BLaER1 (cell line): ENCODE results near the gene RABGGTB.
"Not testable (repeated sequence)": the region's sequence is repeated elsewhere in the genome, so short reads cannot be mapped to it uniquely, and the experiment has no call there.

ENCODE experiments used
- H3K27ac ChIP-seq: shearing (Covaris generic); formaldehyde crosslinking; 2 replicates; pipeline ENCODE4 v1.8.1; 2022
- H3K27me3 ChIP-seq: shearing (Covaris generic); formaldehyde crosslinking; 2 replicates; pipeline ENCODE4 v1.8.1; 2022
- H3K36me3 ChIP-seq: shearing (Covaris generic); formaldehyde crosslinking; 2 replicates; pipeline ENCODE4 v1.8.1; 2022
- H3K4me1 ChIP-seq: shearing (Covaris generic); formaldehyde crosslinking; 2 replicates; pipeline ENCODE4 v1.8.1; 2022
- H3K4me2 ChIP-seq: shearing (Covaris generic); formaldehyde crosslinking; 2 replicates; pipeline ENCODE4 v1.8.1; 2022
- H3K4me3 ChIP-seq: shearing (Covaris generic); formaldehyde crosslinking; 2 replicates; pipeline ENCODE4 v1.8.1; 2022
- H3K9ac ChIP-seq: shearing (Covaris generic); formaldehyde crosslinking; 2 replicates; pipeline ENCODE4 v1.8.1; 2022
- H3K9me3 ChIP-seq: shearing (Covaris generic); formaldehyde crosslinking; 2 replicates; pipeline ENCODE4 v1.8.1; 2022
- H4K20me1 ChIP-seq: shearing (Covaris generic); formaldehyde crosslinking; 2 replicates; pipeline ENCODE4 v1.8.1; 2022
- Cebpa-rat ChIP-seq: shearing (Covaris generic); IDR thresholded peaks from 2 replicates; pipeline ENCODE4 v1.8.1; 2022

The RABGGTB gene

DNA sequence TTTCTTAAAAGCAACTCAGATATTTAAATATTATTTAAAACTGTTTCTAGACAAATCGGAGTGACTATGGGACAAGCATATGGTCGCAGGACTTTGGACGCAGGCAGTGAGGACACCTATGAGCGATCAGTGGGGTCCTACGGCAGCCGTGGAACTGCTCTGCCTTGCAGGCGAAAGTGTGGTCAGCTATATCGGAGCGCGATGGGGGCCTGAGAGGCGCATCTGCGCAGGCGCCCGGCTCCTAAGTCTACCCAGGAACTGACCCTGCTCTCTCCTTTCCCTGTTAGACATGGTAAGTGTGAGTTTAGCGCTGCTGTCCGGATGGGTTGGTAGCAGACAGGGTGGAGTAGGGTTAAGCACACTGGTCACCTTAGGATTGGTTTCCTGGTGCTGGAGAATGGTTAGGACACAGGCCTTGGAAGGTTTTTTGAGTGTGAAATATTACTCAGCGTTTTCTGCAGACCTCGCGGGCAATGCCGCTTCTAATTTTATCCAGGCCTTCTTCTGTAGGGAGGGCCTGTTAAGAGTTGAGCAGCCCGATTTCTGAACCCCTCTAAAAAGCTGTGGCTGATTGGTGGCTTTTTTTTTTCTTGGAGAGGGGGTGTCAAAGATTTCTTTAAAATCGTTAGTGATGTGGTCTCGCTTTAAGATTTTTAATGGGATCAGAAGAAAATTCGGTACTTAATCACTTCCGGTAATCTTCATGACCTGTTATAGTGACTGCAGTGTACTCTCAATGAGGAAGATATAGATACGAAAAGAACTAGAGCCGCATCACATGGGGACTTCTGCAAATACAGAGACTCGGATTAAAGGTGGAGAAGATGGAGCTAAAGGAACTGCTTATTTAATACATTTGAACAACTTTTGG lies at the start of gene RABGGTB:
Gene RABGGTB (plus strand): TSS at position 274 of the 871 bp plus-strand sequence. CDS start 16 bp downstream, at position 290.
- peak within 1 kb of the TSS; percentile 89 for H3K27ac ChIP-seq
- peaks cover 47% of the 10 kb centered on the region for H3K4me1 ChIP-seq
- H4K20me1 ChIP-seq = peaks cover 49% of the 10 kb centered on the region
- H3K36me3 ChIP-seq = peaks cover 30% of the 10 kb centered on the region
- H3K9ac ChIP-seq = peak within 1 kb of the TSS; percentile 90
- TF ChIP-seq Cebpa-rat = no peak
- no peaks in the 10 kb centered on the region for H3K9me3 ChIP-seq
- H3K4me3 ChIP-seq = peak within 1 kb of the TSS; percentile 76
- peak within 1 kb of the TSS; percentile 97 for H3K4me2 ChIP-seq
- no peaks in the 10 kb centered on the region for H3K27me3 ChIP-seq

DNA sequence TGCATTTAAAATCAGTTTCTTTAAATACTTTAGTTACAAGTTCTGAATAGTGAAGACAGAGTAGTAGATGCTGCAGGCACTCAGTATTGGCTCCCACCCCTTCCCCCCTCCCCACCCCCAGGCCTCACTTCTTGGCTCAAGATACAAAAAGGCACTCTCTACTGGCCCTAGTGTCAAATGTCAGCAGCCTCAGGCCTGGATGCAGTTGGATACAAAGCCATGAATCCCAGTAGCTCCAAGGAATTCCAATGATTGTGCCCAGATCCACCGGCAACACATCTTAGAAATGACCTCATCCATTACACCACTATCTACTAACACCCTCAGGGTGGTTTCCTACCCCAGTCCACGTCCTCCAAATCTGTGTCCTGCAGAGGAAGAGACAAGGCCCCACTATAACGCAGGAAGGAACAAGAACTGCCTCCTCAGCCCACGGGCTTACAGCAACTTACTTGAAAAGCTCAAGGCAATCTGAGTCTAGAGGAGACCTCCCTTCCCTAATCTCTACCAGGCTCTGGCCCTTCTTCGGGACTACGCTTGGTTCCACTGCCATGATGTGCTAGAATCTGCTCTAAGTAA lies 43.9 kb upstream of the RABGGTB start:
- H3K36me3 ChIP-seq = peaks cover 71% of the 10 kb centered on the region

DNA sequence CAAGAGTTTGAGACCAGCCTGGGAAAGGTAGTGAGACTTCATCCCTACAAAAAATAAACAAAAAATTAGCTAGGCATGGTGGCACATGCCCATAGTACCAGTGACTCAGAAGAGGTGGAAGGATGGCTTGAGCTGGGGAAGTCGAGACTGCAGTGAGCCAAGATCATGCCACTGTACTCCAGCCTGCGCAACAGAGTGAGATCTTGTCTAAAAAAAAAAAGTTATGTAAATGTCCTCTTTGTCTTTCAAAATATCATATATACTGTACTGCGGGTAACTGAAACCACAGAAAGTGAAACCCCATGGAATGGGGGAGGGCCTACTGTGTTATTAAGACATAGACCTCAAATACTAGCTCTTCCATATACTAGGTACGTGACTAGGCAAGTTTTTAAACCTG lies 40.8 kb upstream of the RABGGTB start:
- Histone ChIP-seq H3K4me3 (no peak overlapping the region), H3K9ac (no peak overlapping the region), H3K4me1 (no peaks in the 10 kb centered on the region), H4K20me1 (no peaks in the 10 kb centered on the region), H3K27ac (no peak overlapping the region), H3K4me2 (no peak overlapping the region), H3K27me3 (no peaks in the 10 kb centered on the region), H3K9me3 (no peaks in the 10 kb centered on the region), H3K36me3 (peaks cover 54% of the 10 kb centered on the region)
- TF ChIP-seq Cebpa-rat = no peak

More for the DNA sequence above, 43.9 kb upstream of the RABGGTB start:
- H3K27ac ChIP-seq = no peak overlapping the region
- no peaks in the 10 kb centered on the region for H3K27me3 ChIP-seq
- TF ChIP-seq Cebpa-rat = no peak
- no peak overlapping the region for H3K9ac ChIP-seq
- H3K4me2 ChIP-seq = no peak overlapping the region
- H4K20me1 ChIP-seq = no peaks in the 10 kb centered on the region
- no peak overlapping the region for H3K4me3 ChIP-seq
- no peaks in the 10 kb centered on the region for H3K9me3 ChIP-seq
- no peaks in the 10 kb centered on the region for H3K4me1 ChIP-seq

DNA sequence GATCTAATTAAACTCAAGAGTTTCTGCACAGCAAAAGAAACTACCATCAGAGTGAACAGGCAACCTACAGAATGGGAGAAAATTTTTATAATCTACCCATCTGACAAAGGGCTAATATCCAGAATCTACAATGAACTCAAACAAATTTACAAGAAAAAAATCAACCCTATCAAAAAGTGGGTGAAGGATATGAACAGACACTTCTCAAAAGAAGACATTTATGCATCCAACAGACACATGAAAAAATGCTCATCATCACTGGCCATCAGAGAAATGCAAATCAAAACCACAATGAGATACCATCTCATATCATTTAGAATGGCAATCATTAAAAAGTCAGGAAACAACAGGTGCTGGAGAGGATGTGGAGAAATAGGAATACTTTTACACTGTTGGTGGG lies 28.8 kb upstream of the RABGGTB start:
- H3K4me1 ChIP-seq = not testable (repeated sequence)
- H3K36me3 ChIP-seq = peaks cover 88% of the 10 kb centered on the region

DNA sequence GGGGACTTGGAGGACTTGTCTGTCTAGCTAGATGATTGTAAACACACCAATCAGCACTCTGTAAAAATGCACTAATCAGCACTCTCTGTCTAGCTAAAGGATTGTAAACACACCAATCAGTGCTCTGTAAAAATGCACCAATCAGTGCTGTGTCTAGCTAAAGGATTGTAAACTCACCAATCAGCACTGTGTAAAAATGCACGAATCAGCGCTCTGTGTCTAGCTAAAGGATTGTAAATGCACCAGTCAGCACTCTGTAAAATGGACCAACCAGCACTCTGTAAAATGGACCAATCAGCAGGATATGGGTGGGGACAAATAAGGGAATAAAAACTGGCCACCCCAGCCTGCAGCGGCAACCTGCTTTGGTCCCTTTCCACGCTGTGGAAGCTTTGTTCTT lies 27.5 kb upstream of the RABGGTB start:
- H3K4me3 ChIP-seq, H3K4me2 ChIP-seq, H3K9ac ChIP-seq, H3K4me1 ChIP-seq, H4K20me1 ChIP-seq, H3K27me3 ChIP-seq, H3K27ac ChIP-seq: not testable (repeated sequence)
- Histone ChIP-seq H3K36me3 (peaks cover 77% of the 10 kb centered on the region), H3K9me3 (peaks cover 46% of the 10 kb centered on the region)

More for the DNA sequence above, 28.8 kb upstream of the RABGGTB start:
- not testable (repeated sequence) for H4K20me1 ChIP-seq, H3K27me3 ChIP-seq, H3K4me2 ChIP-seq, H3K27ac ChIP-seq, H3K9ac ChIP-seq, H3K4me3 ChIP-seq
- H3K9me3 ChIP-seq = peaks cover 51% of the 10 kb centered on the region

DNA sequence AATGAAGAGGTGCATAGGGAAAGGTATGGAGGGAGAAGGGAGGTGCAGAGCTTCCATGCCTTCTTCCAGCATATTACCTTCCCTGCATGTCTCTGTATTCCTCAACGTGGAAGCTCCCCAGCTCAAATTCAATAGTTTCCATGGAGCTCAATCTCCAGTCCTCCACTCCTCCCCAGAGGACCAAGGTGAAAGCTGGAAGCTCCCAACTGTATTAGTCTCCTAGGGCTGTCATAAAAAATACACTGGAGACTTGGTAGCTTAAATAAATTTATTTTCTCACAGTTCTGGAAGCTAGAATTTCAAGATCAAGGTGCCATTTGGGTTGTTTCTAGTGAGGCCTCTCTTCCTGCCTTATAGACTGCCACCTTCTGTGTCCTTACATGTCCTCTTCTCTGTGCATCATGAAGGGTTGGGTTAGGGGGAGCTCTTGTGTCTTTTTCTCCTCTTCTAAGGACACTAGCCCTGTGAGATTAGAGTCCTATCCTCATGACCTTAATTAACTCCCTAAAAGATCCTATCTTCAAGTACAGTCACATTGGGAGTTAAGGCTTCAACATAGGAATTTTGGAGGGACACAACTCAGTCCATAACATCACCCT lies 21.9 kb upstream of the RABGGTB start:
- Histone ChIP-seq H4K20me1 (no peaks in the 10 kb centered on the region), H3K27me3 (no peaks in the 10 kb centered on the region), H3K36me3 (peaks cover 32% of the 10 kb centered on the region), H3K27ac (no peak overlapping the region), H3K9me3 (no peaks in the 10 kb centered on the region), H3K9ac (no peak overlapping the region), H3K4me2 (no peak overlapping the region), H3K4me1 (no peaks in the 10 kb centered on the region), H3K4me3 (no peak overlapping the region)
- no peak for TF ChIP-seq Cebpa-rat

DNA sequence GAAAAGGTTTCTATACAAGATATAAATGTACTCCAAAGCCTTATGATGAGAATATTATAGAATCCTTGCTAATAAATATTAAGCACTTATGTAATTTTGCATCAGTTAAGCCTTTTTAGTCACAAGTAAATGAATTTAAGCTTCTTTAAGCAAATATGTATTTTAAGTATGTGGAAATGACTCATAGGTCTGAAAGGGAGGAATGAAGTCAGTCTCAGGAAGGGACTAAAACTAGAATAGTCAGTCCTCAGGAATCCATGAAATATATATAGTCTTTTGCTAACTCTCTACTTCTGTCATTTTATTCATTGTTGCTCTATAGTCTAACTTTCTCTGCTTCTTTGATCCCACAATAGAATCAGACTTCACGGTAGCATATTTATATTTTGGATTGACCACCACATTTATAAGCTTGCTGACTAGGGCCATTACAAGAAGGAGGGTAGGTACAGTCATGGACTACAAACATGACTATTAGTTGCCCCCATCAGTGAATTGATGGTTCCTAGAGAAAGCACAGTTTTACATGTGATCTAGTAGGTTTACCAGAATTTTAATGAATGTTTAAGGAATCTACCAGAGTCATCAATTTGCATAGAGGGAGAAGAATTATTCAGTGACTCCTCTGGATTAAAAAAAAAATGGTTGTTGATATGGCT lies 20.2 kb upstream of the RABGGTB start:
- H3K4me2 ChIP-seq = no peak overlapping the region
- TF ChIP-seq Cebpa-rat = no peak
- H3K4me1 ChIP-seq = no peaks in the 10 kb centered on the region
- H3K27me3 ChIP-seq = no peaks in the 10 kb centered on the region
- no peak overlapping the region for H3K9ac ChIP-seq
- H3K27ac ChIP-seq = no peak overlapping the region
- no peaks in the 10 kb centered on the region for H4K20me1 ChIP-seq
- H3K4me3 ChIP-seq = no peak overlapping the region
- H3K9me3 ChIP-seq = no peaks in the 10 kb centered on the region
- peaks cover 21% of the 10 kb centered on the region for H3K36me3 ChIP-seq

DNA sequence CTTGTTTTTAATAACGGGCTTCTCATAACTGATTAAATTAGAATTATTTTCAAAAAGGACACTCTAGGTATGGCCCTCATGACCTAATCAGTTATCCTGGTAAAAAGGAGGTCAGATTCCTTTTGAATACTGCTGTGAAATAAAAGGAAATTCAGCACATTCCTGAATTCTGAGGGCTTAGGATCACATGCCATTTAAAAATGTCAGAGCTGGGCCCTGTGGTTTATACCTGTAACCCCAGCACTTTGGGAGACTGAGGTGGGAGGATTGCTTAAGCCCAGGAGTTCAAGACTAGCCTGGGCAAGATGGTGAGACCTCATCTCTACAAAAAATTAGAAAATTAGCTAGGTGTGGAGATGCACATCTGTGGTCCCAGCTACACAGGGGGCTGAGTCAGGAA lies 18.0 kb upstream of the RABGGTB start:
- no peak overlapping the region for H3K9ac ChIP-seq
- TF ChIP-seq Cebpa-rat = no peak
- H3K36me3 ChIP-seq = peaks cover 9% of the 10 kb centered on the region
- no peak overlapping the region for H3K4me3 ChIP-seq
- no peaks in the 10 kb centered on the region for H4K20me1 ChIP-seq
- H3K4me1 ChIP-seq = no peaks in the 10 kb centered on the region
- H3K27me3 ChIP-seq = no peaks in the 10 kb centered on the region
- H3K27ac ChIP-seq = no peak overlapping the region
- no peaks in the 10 kb centered on the region for H3K9me3 ChIP-seq
- H3K4me2 ChIP-seq = no peak overlapping the region

DNA sequence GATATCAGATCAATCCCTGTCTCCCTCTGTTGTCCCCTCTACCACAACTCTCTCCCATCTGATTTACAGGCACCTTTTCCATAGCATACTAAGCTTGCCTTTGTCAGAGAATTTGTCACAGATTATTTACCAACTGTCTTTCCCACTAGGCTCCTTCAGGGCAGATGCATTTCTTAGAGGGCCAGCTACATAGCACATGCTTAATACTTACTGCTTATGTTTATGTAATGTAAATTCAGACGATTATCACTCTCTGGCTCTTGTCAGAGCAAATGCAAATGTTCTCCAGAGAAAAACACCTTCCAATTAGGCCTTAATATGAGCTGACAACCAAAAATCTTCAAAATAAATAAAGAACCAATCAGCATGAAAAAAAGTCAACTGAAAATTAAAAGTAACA lies 15.3 kb upstream of the RABGGTB start:
- Histone ChIP-seq H3K4me3 (no peak overlapping the region), H3K4me2 (no peak overlapping the region), H3K36me3 (no peaks in the 10 kb centered on the region), H4K20me1 (no peaks in the 10 kb centered on the region), H3K27ac (no peak overlapping the region), H3K27me3 (no peaks in the 10 kb centered on the region), H3K4me1 (no peaks in the 10 kb centered on the region), H3K9ac (no peak overlapping the region), H3K9me3 (no peaks in the 10 kb centered on the region)
- no peak for TF ChIP-seq Cebpa-rat

DNA sequence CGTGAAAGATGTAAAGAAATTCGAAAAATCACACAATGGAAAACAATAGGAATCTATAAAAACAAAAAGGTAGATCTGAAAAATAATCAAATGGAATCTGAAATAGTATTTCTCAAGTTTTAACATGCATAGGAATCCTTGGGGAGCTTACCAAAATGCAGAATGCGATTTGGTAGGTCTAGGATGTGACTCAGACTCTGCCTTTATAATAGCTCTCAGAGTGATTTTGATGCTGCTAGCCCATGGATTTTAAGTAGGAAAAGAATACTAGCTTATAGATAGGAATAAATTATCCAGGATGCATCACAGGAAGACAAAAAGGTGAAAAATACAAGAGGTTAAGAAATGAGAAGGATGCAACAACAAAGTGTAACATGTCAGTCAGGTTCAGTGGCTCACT lies 14.1 kb upstream of the RABGGTB start:
- no peak for TF ChIP-seq Cebpa-rat
- Histone ChIP-seq H3K36me3 (no peaks in the 10 kb centered on the region), H3K4me3 (no peak overlapping the region)

DNA sequence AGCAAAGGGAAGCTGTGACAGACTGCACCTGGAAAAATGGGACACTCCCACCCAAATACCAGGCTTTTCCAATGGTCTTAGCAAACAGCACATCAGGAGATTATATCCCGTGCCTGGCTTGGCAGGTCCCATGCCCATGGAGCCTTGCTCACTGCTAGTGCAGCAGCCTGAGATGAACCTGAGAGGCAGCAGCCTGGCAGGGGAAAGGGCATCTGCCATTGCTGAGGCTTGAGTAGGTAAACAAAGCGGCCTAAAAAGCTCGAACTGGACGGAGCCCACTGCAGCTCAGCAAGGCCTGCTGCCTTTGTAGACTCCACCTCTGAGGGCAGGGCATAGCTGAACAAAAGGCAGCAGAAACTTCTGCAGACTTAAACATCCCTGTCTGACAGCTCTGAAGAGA lies 8.2 kb upstream of the RABGGTB start:
- H3K9ac ChIP-seq, H3K36me3 ChIP-seq, H3K27me3 ChIP-seq, H3K27ac ChIP-seq, H3K4me2 ChIP-seq, H3K9me3 ChIP-seq, H3K4me1 ChIP-seq, H3K4me3 ChIP-seq, H4K20me1 ChIP-seq: not testable (repeated sequence)

More for the DNA sequence above, 14.1 kb upstream of the RABGGTB start:
- Histone ChIP-seq H3K27ac (no peak overlapping the region), H3K27me3 (no peaks in the 10 kb centered on the region), H4K20me1 (no peaks in the 10 kb centered on the region), H3K9ac (no peak overlapping the region), H3K4me1 (no peaks in the 10 kb centered on the region), H3K9me3 (no peaks in the 10 kb centered on the region), H3K4me2 (no peak overlapping the region)

DNA sequence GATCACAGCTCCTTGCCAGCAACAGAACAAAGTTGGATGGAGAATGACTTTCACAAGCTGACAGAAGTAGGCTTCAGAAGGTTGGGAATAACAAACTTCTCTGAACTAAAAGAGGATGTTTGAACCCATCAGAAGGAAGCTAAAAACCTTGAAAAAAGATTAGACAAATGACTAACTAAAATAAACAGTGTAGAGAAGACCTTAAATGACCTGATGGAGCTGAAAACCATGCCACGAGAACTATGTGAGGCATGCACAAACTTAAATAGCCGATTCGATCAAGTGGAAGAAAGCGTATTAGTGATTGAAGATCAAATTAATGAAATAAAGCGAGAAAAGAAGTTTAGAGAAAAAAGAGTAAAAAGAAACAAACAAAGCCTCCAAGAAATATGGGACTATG lies 7.4 kb upstream of the RABGGTB start:
- not testable (repeated sequence) for H3K36me3 ChIP-seq, H3K27ac ChIP-seq, H3K9ac ChIP-seq, H4K20me1 ChIP-seq, H3K9me3 ChIP-seq, H3K4me3 ChIP-seq, H3K27me3 ChIP-seq, H3K4me1 ChIP-seq, H3K4me2 ChIP-seq

DNA sequence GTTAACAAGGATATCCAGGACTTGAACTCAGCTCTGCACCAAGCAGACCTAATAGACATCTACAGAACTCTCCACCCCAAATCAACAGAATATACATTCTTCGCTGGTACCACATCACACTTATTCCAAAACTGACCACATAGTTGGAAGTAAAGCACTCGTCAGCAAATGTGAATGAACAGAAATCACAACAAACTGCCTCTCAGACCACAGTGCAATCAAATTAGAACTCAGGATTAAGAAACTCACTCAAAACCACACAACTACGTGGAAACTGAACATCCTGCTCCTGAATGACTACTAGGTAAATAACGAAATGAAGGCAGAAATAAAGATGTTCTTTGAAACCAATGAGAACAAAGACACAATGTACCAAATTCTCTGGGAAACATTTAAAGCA lies 5.9 kb upstream of the RABGGTB start:
- H3K9me3 ChIP-seq, H3K4me1 ChIP-seq, H3K27me3 ChIP-seq, H4K20me1 ChIP-seq, H3K36me3 ChIP-seq, H3K9ac ChIP-seq, H3K4me2 ChIP-seq, H3K27ac ChIP-seq, H3K4me3 ChIP-seq: not testable (repeated sequence)
